H9 (cell line): ENCODE measurements around the gene NUDT7. TPM values are rescaled to one million over a fixed set of nuclear protein-coding genes. Genes with fewer than 3 reads are reported as not detected.

Experiments
- DNase-seq: peaks from one replicate; pipeline ENCODE4 v3.0.0-alpha.2; 2017
- H2AFZ ChIP-seq: one replicate; pipeline ENCODE4 v1.6.1; 2013; ENCODE audit warnings: mild to moderate bottlenecking, low read length, control low read depth, moderate library complexity
- H2AK5ac ChIP-seq: 2 replicates; pipeline ENCODE4 v1.6.1; 2013; ENCODE audit warnings: low read length, control low read depth, mixed read lengths; ENCODE audit not compliant: insufficient read length
- H2BK120ac ChIP-seq: one replicate; pipeline ENCODE4 v1.6.1; 2013; ENCODE audit warnings: low read depth, mild to moderate bottlenecking, low read length, control low read depth, inconsistent platforms; ENCODE audit not compliant: poor library complexity, severe bottlenecking
- H2BK12ac ChIP-seq: 2 replicates; pipeline ENCODE4 v1.6.1; 2013; ENCODE audit warnings: low read length, control low read depth, mixed read lengths, low read depth; ENCODE audit not compliant: insufficient read length
- H2BK15ac ChIP-seq: 2 replicates; pipeline ENCODE4 v1.6.1; 2013; ENCODE audit warnings: low read depth, low read length, control low read depth
- H2BK20ac ChIP-seq: one replicate; pipeline ENCODE4 v1.6.1; 2013; ENCODE audit warnings: low read depth, mild to moderate bottlenecking, low read length, control low read depth, inconsistent platforms; ENCODE audit not compliant: poor library complexity, severe bottlenecking
- H2BK5ac ChIP-seq: 2 replicates; pipeline ENCODE4 v1.6.1; 2013; ENCODE audit warnings: low read length, control low read depth, mixed read lengths; ENCODE audit not compliant: insufficient read length
- H3K14ac ChIP-seq: 2 replicates; pipeline ENCODE4 v1.6.1; 2013; ENCODE audit warnings: low read length, control low read depth; ENCODE audit not compliant: insufficient read depth
- H3K18ac ChIP-seq: 2 replicates; pipeline ENCODE4 v1.6.1; 2013; ENCODE audit warnings: low read depth, mild to moderate bottlenecking, mixed read lengths, low read length, control low read depth; ENCODE audit not compliant: insufficient read length
- H3K23ac ChIP-seq: 2 replicates; pipeline ENCODE4 v1.6.1; 2013; ENCODE audit warnings: low read length, control low read depth, mixed read lengths, low read depth; ENCODE audit not compliant: insufficient read length
- H3K23me2 ChIP-seq: 2 replicates; pipeline ENCODE4 v1.6.1; 2013; ENCODE audit warnings: low read depth, mild to moderate bottlenecking, mixed read lengths, low read length, control low read depth; ENCODE audit not compliant: insufficient read length, poor library complexity, severe bottlenecking
- H3K27ac ChIP-seq: 2 replicates; pipeline ENCODE4 v1.5.1; 2013; ENCODE audit warnings: low read length, control low read depth, mixed read lengths, low read depth; ENCODE audit not compliant: insufficient read length
- H3K27me3 ChIP-seq: 2 replicates; pipeline ENCODE4 v1.6.1; 2013; ENCODE audit warnings: low read length, control low read depth, inconsistent platforms; ENCODE audit not compliant: insufficient read depth
- H3K4ac ChIP-seq: 2 replicates; pipeline ENCODE4 v1.6.1; 2013; ENCODE audit warnings: low read depth, mild to moderate bottlenecking, control low read depth, inconsistent platforms, low read length, moderate library complexity
- H3K4me1 ChIP-seq: 2 replicates; pipeline ENCODE4 v1.6.1; 2013; ENCODE audit warnings: low read length, control low read depth, inconsistent platforms; ENCODE audit not compliant: insufficient read depth
- H3K4me2 ChIP-seq: 2 replicates; pipeline ENCODE4 v1.6.1; 2013; ENCODE audit warnings: low read length, control low read depth, mixed read lengths; ENCODE audit not compliant: insufficient read length, insufficient read depth
- H3K56ac ChIP-seq: 2 replicates; pipeline ENCODE4 v1.6.1; 2013; ENCODE audit warnings: low read depth, mild to moderate bottlenecking, mixed read lengths, low read length, control low read depth; ENCODE audit not compliant: insufficient read length
- H3K79me1 ChIP-seq: 2 replicates; pipeline ENCODE4 v1.6.1; 2013; ENCODE audit warnings: low read depth, mild to moderate bottlenecking, moderate library complexity, low read length, control low read depth, inconsistent platforms; ENCODE audit not compliant: insufficient read depth, poor library complexity, severe bottlenecking
- H3K79me2 ChIP-seq: 2 replicates; pipeline ENCODE4 v1.6.1; 2013; ENCODE audit warnings: low read length, control low read depth, inconsistent platforms; ENCODE audit not compliant: insufficient read depth
- H3K9ac ChIP-seq: 2 replicates; pipeline ENCODE4 v1.6.1; 2013; ENCODE audit warnings: low read length, control low read depth, mixed read lengths; ENCODE audit not compliant: insufficient read length; ENCODE audit errors: extremely low read depth
- H3K9me3 ChIP-seq: one replicate; pipeline ENCODE4 v1.6.1; 2013; ENCODE audit warnings: low read depth, low read length, inconsistent platforms; ENCODE audit not compliant: control insufficient read depth
- H3T11ph ChIP-seq: one replicate; pipeline ENCODE4 v1.6.1; 2013; ENCODE audit warnings: mild to moderate bottlenecking, low read length, control low read depth, inconsistent platforms
- H4K20me1 ChIP-seq: one replicate; pipeline ENCODE4 v1.6.1; 2013; ENCODE audit not compliant: control insufficient read depth, insufficient read length, insufficient read depth
- H4K5ac ChIP-seq: 2 replicates; pipeline ENCODE4 v1.6.1; 2013; ENCODE audit warnings: low read depth, mild to moderate bottlenecking, mixed read lengths, low read length, control low read depth; ENCODE audit not compliant: insufficient read length
- H4K8ac ChIP-seq: replicated peaks from 2 replicates; pipeline ENCODE4 v1.6.1; 2013; ENCODE audit warnings: low read length, control low read depth, mixed read lengths, low read depth; ENCODE audit not compliant: insufficient read length
- H4K91ac ChIP-seq: 2 replicates; pipeline ENCODE4 v1.6.1; 2013; ENCODE audit warnings: low read depth, mild to moderate bottlenecking, moderate library complexity, mixed read lengths, low read length, control low read depth; ENCODE audit not compliant: insufficient read length
- H3K27ac Mint-ChIP-seq, 3 experiments: 2 replicates in 2 of 3; 3 replicates in 1 of 3; pipeline ENCODE4 v1.8.0; 2020 to 2021; ENCODE audit warnings: mixed read lengths in 3 of 3, mild to moderate bottlenecking in 1 of 3, moderate library complexity in 1 of 3
- H3K27me3 Mint-ChIP-seq: 2 replicates; pipeline ENCODE4 v1.8.0; 2021; ENCODE audit warnings: low read depth, mild to moderate bottlenecking, moderate library complexity, mixed read lengths
- H3K36me3 Mint-ChIP-seq, 3 experiments: 2 replicates in 2 of 3; 3 replicates in 1 of 3; pipeline ENCODE4 v1.8.0; 2020 to 2021; ENCODE audit warnings: low read depth in 3 of 3, mixed read lengths in 3 of 3; ENCODE audit not compliant: insufficient read depth in 1 of 3
- H3K4me1 Mint-ChIP-seq, 2 experiments: 2 replicates each; pipeline ENCODE4 v1.8.0; 2020; ENCODE audit warnings: mixed read lengths in 2 of 2
- H3K4me3 Mint-ChIP-seq, 2 experiments: 2 replicates in 1 of 2; 3 replicates in 1 of 2; pipeline ENCODE4 v1.8.0; 2020 to 2021; ENCODE audit warnings: mild to moderate bottlenecking in 2 of 2, mixed read lengths in 2 of 2, moderate library complexity in 1 of 2
- H3K9me3 Mint-ChIP-seq, 2 experiments: 2 replicates in 1 of 2; 3 replicates in 1 of 2; pipeline ENCODE4 v1.8.0; 2020; ENCODE audit warnings: mild to moderate bottlenecking in 2 of 2, mixed read lengths in 2 of 2, moderate library complexity in 1 of 2
- CTCF ChIP-seq: fragments of 200-600 bp; sonication (generic); conservative IDR thresholded peaks from 3 replicates; pipeline ENCODE4 v1.8.0; 2021; ENCODE audit warnings: antibody characterized with exemption, mild to moderate bottlenecking
- WGBS: extraction: QIAGEN DNeasy Blood & Tissue Kit; methylation state at CpG from one replicate; pipeline ENCODE4 v1.1.7; 2013; ENCODE audit warnings: missing lambda C conversion rate, low lambda C conversion rate, mixed read lengths; ENCODE audit not compliant: insufficient read length; ENCODE audit errors: extremely low coverage; 5-methylcytosine and 5-hydroxymethylcytosine counted together
- total RNA-seq: library from RNA; stranded (reverse); gene quantifications from 2 replicates; pipeline ENCODE4 v1.2.1, GENCODE V29; 2021

Gene NUDT7
- total RNA-seq, 1 experiment from 2014 or later = 6.8 TPM

- no peak for DNase-seq
- Histone ChIP-seq H2BK120ac (no peak overlapping the region), H3K14ac (no peak overlapping the region), H3K79me1 (no peaks in the 10 kb centered on the region), H3T11ph (no peak overlapping the region), H3K9me3 (no peaks in the 10 kb centered on the region), H4K91ac (no peak overlapping the region), H3K79me2 (no peaks in the 10 kb centered on the region), H2BK20ac (no peak overlapping the region), H2BK12ac (no peak overlapping the region), H3K23me2 (no peaks in the 10 kb centered on the region), H2AFZ (no peak overlapping the region), H3K4me1 (no peaks in the 10 kb centered on the region; the same call in 1 of the 2 replicates), H3K27ac (no peak overlapping the region), H4K20me1 (no peaks in the 10 kb centered on the region), H4K8ac (no peak overlapping the region), H3K4me2 (no peak overlapping the region), H2AK5ac (no peak overlapping the region), H3K56ac (no peak overlapping the region), H3K4ac (no peak overlapping the region), H2BK5ac (no peak overlapping the region), H4K5ac (no peak overlapping the region), H3K27me3 (no peaks in the 10 kb centered on the region), H3K23ac (no peak overlapping the region), H2BK15ac (no peak overlapping the region), H3K9ac (no peak overlapping the region), H3K18ac (no peak overlapping the region)
- no peak overlapping the region for H3K27ac Mint-ChIP-seq
- H3K4me3 Mint-ChIP-seq = no peak overlapping the region
- H3K4me1 Mint-ChIP-seq = peaks cover 5 to 6% of the 10 kb centered on the region in 2 experiments
- H3K9me3 Mint-ChIP-seq = peaks cover 0 to 6% of the 10 kb centered on the region in 2 experiments; a peak in 4 of 5 replicates
- no peak for TF ChIP-seq CTCF
- peaks cover 2 to 6% (median 5%) of the 10 kb centered on the region in 3 experiments; a peak in 4 of 7 replicates for H3K36me3 Mint-ChIP-seq
- no CpG with 5 or more reads among the region's 9 CpGs for WGBS
- H3K27me3 Mint-ChIP-seq = peaks cover 4% of the 10 kb centered on the region; the same call in 1 of the 2 replicates
These were observed 58.1 kb downstream of the NUDT7 start for GRCh38 chr16:77780378-77780837.
